ENCODE results near the gene GTPBP3.
A peak's percentile ranks its signal among the peaks of the same experiment; 100 is the strongest.

The GTPBP3 gene

GRCh38 chr19:17389288-17389687 is 51.9 kb downstream of the GTPBP3 start:
- no peak for DNase-seq

GRCh38 chr19:17389957-17390664 is 52.8 kb downstream of the GTPBP3 start:
- no peak for DNase-seq

- DNase-seq, result peak; percentile 88
These were observed 53.5 kb downstream of the GTPBP3 start for GRCh38 chr19:17390665-17391370.

GRCh38 chr19:17391371-17392151 is 54.2 kb downstream of the GTPBP3 start:
- DNase-seq, result no peak

Data from hematopoietic multipotent progenitor cell treated with erythropoietin and hydrocortisone succinate and interleukin-3 and kit ligand, for 8 days (in vitro differentiated cells).